ENCODE measurements around the gene RALGPS1. TPM values are rescaled to one million over a fixed set of nuclear protein-coding genes. Genes with fewer than 3 reads are reported as not detected.

Gene RALGPS1
- total and polyA plus RNA-seq, 2 of the 8 experiments (the other 6 are each of a cell fraction or from before 2014, with no cell fraction given), result 20.0 to 23.5 TPM

GRCh38 chr9:127213859-127214258, 299.3 kb downstream of the RALGPS1 start:
- Histone ChIP-seq H3K9me3 (ENCODE audit: insufficient read depth in 2 of 2, low read depth in 1 of 2, low read length in 1 of 2) (no peaks in the 10 kb centered on the region), H2BK5ac (ENCODE audit: low read depth, low read length) (no peak overlapping the region), H3K23ac (ENCODE audit: insufficient read length) (no peak overlapping the region), H3K9ac (replicated peaks in 1 of 4; ENCODE audit: extremely low read depth in 1 of 4, low read depth in 3 of 4, low read length in 3 of 4) (no peak overlapping the region), H2BK12ac (ENCODE audit: low read depth, low read length) (no peak overlapping the region), H4K8ac (ENCODE audit: extremely low read depth, insufficient read depth, low read length) (no peak overlapping the region), H3K27ac (ENCODE audit: low read depth, low read length) (no peak overlapping the region), H2BK15ac (ENCODE audit: low read length) (no peak overlapping the region), H4K5ac (ENCODE audit: insufficient read length, low read depth, low read length) (no peak overlapping the region), H3K23me2 (ENCODE audit: low read depth, low read length) (no peaks in the 10 kb centered on the region), H3K56ac (replicated peaks; ENCODE audit: insufficient read length, low read depth, low read length) (no peak overlapping the region), H3K18ac (ENCODE audit: extremely low read depth, low read length) (no peak overlapping the region), H3K27me3 (replicated peaks in 1 of 4; ENCODE audit: control insufficient read depth in 3 of 4, extremely low read depth in 1 of 4, insufficient read depth in 3 of 4, low read length in 3 of 4) (no peaks in the 10 kb centered on the region), H2BK20ac (ENCODE audit: low read length) (no peak overlapping the region), H2AK5ac (ENCODE audit: low read depth, low read length) (no peak overlapping the region), H3K79me1 (ENCODE audit: low read depth, low read length) (no peaks in the 10 kb centered on the region), H3K4me3 (ENCODE audit: extremely low read depth in 1 of 4, insufficient read depth in 2 of 4, low read depth in 3 of 4, low read length in 4 of 4) (no peak overlapping the region), H4K91ac (replicated peaks; ENCODE audit: insufficient read length, low read length) (no peak overlapping the region), H3K4ac (replicated peaks; ENCODE audit: insufficient read length, low read depth, low read length) (no peak overlapping the region), H3K79me2 (ENCODE audit: control insufficient read depth in 1 of 2, insufficient read depth in 2 of 2, low read length in 2 of 2) (no peaks in the 10 kb centered on the region), H3K14ac (ENCODE audit: insufficient read length) (no peak overlapping the region), H2BK120ac (replicated peaks; ENCODE audit: low read depth, low read length) (no peak overlapping the region), H3K4me2 (ENCODE audit: insufficient read depth in 1 of 2, low read depth in 2 of 2, low read length in 2 of 2) (no peak overlapping the region), H3K4me1 (replicated peaks in 1 of 4; ENCODE audit: control insufficient read depth in 3 of 4, insufficient read depth in 4 of 4, low read length in 3 of 4) (peaks cover 2 to 14% (median 9%) of the 10 kb centered on the region in 4 experiments), H2AFZ (ENCODE audit: low read length) (no peak overlapping the region), H3K36me3 (ENCODE audit: control insufficient read depth in 2 of 4, insufficient read depth in 4 of 4, low read length in 3 of 4) (no peaks in the 10 kb centered on the region), H4K20me1 (replicated peaks in 1 of 2; ENCODE audit: control insufficient read depth in 1 of 2, insufficient read depth in 2 of 2, low read length in 2 of 2) (no peaks in the 10 kb centered on the region)
- WGBS, 2 experiments (ENCODE audit: extremely low coverage in 1 of 2, insufficient coverage in 1 of 2, insufficient read length in 1 of 2, insufficient replicate concordance in 2 of 2, low coverage in 1 of 2, low lambda C conversion rate in 2 of 2, missing lambda C conversion rate in 1 of 2), result 97% methylated on average over 4 of the region's 4 CpGs; no CpG with 5 or more reads in 1 of the 2 experiments
- FAIRE-seq (no peak), DNase-seq (ENCODE audit: low read depth in 1 of 2, low spot score in 2 of 2) (no peak)
- ChIA-PET CTCF (ENCODE audit: partially characterized antibody) (interaction anchor here (0.6 to 6.9 kb wide), 31 partner anchors 9 to 930 kb away, joined by 3 to 87 read pairs (median 5); no protein-coding TSS in a partner anchor), POLR2A (ENCODE audit: partially characterized antibody) (interaction anchor here (1.9 kb wide), 1 partner anchor 237 kb away, joined by 4 read pairs; the partner anchor contains the start of genes LRSAM1 and RPL12)
- TF ChIP-seq BCL11A (IDR thresholded peaks at IDR 0.05; ENCODE audit: low read depth in 2 of 2, low read length in 2 of 2), result no peak
- no peak for TF ChIP-seq SP1 (IDR thresholded peaks at IDR 0.05; ENCODE audit: low read depth, low read length)
- no peak for TF ChIP-seq YY1 (IDR thresholded peaks at IDR 0.05; ENCODE audit: low read depth, low read length)
- TF ChIP-seq BACH1 (IDR thresholded peaks at IDR 0.05; ENCODE audit: low read length), result no peak
- TF ChIP-seq RXRA (IDR thresholded peaks at IDR 0.05; ENCODE audit: insufficient read depth, low read depth, low read length), result no peak
- TF ChIP-seq KDM5A (IDR thresholded peaks at IDR 0.05; ENCODE audit: low read length), result no peak
- no peak for TF ChIP-seq POLR2AphosphoS5 (IDR thresholded peaks at IDR 0.05; ENCODE audit: low read depth, low read length)
- TF ChIP-seq CBX8 (IDR thresholded peaks at IDR 0.05; ENCODE audit: borderline replicate concordance, low read depth, low read length), result no peak
- TF ChIP-seq CTBP2 (IDR thresholded peaks at IDR 0.05; ENCODE audit: borderline replicate concordance, insufficient read depth, insufficient read length, low read length), result no peak
- TF ChIP-seq CTCF (IDR thresholded peaks at IDR 0.05; ENCODE audit: control extremely low read depth in 1 of 3, insufficient read depth in 1 of 3, low read depth in 1 of 3, low read length in 3 of 3), result no peak
- TF ChIP-seq GABPA (IDR thresholded peaks at IDR 0.05; ENCODE audit: borderline replicate concordance, insufficient read depth, low read length), result no peak
- no peak for TF ChIP-seq POLR2A (IDR thresholded peaks at IDR 0.05; ENCODE audit: control extremely low read depth in 1 of 2, low read depth in 2 of 2, low read length in 2 of 2)

Measured in H1 (cell line).